ENCODE data around the gene TNS1. TPM values are rescaled to one million over a fixed set of nuclear protein-coding genes. Genes with fewer than 3 reads are reported as not detected.
A peak's percentile ranks its signal among the peaks of the same experiment; 100 is the strongest.

TNS1 gene
- total RNA-seq, 2 donors from 2014 or later = 3.3 to 4.2 TPM

DNA sequence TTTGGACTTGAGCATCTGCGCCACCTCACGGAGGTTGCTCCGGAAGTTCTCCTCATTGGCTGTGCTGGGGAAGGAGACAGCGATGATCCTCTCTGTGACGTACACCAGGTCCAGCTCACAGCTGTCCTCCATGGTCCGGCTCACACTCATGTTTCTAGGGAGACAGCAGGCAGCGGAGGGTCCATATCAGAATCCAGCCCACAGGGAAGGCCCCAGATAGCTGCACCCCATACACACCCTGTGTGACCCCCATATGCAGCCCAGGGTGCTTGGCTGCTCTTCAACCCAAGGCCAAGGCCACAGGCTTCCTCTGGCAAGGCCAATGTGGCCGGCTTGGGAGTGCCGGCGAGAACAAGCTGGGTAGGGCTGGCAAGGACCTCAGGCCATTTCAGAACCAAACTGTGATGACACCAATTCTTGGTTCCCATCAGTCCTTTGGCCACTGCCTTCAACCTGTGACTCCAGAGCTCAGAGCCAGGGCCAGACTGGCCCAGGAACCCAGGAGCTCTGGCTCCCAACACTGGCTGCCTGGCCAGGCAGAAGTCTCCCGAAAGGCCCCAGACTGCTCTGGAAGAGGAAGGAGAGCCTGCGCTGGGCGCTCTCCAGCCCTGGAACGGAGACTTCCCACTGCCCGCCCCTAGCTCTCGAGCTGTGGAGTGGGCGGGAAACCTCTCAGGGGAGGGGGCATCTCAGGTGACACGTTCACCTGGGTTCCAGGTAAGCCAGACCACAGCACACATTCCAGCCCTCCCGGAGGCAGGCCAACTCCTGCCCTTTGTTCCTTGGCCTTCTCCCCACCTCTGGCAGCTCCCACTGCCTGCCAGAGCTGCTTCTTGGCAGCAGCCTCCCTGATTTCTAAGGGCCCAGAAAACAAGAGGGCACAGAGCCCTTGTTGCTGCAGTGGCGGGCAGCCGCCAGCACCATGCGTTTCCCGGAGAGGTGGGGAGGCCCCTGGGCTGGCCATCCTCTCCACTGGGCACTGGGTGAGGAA lies 104.7 kb downstream of the TNS1 start:
- WGBS, 2 experiments (ENCODE audit: insufficient coverage in 1 of 2, insufficient read length in 1 of 2) = 90 to 93% methylated on average over 12 to 23 of the region's 23 CpGs
- no peak overlapping the region for H3K27ac Mint-ChIP-seq

DNA sequence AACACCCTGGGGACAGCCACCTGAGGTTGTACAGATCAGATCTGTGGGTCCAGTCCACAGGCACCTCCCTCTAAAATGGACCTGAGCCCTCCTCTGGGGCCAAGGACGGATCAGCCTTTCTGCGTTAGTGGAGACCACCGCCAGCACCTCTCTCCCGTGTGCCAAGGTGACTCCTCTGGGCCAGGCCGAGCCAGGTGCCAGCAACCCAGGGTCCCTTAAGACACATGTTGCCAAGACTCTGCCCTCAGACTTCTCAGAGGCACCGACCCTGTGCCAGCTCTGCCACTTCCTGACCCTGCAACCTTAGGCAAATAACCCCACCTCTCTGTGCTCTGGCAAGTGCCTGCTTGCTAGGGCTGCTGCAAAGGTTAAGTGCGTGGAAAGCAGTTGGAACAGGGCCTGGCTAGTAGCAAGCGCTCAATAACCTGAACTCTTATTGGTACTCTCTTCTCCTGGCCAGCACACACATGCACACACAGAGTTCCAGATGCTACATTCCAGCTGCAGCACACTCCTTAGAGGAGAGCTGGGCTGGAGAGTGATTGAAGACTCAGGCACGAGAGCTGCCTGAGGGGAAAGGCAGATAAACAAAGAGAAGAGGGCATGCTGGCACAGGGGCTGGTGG lies 105.6 kb downstream of the TNS1 start:
- H3K36me3 Mint-ChIP-seq (ENCODE audit: low read depth) = no peaks in the 10 kb centered on the region
- no peak overlapping the region for H3K27ac ChIP-seq (ENCODE audit: low read depth, low read length)
- H3K4me1 Mint-ChIP-seq = peaks cover 9% of the 10 kb centered on the region
- no peak overlapping the region for H3K4me3 Mint-ChIP-seq
- no peaks in the 10 kb centered on the region for H3K27me3 Mint-ChIP-seq (ENCODE audit: insufficient read depth)
- H3K27me3 ChIP-seq (ENCODE audit: control insufficient read depth, insufficient read depth, low read length, poor library complexity, severe bottlenecking) = no peaks in the 10 kb centered on the region
- DNase-seq = no peak
- H3K9me3 Mint-ChIP-seq = no peaks in the 10 kb centered on the region
- no peak for TF ChIP-seq CTCF (conservative IDR thresholded peaks at IDR 0.05)
- H3K9ac ChIP-seq (ENCODE audit: extremely low read depth, low read length, poor library complexity, severe bottlenecking) = no peak overlapping the region
- H3K4me3 ChIP-seq (ENCODE audit: low read length) = no peak overlapping the region
- H3K4me1 ChIP-seq (ENCODE audit: control insufficient read depth, insufficient read depth, low read length) = peaks cover 3% of the 10 kb centered on the region
- no peaks in the 10 kb centered on the region for H3K9me3 ChIP-seq (ENCODE audit: control insufficient read depth, low read length)
- H3K36me3 ChIP-seq (ENCODE audit: control insufficient read depth, insufficient read depth, low read length) = no peaks in the 10 kb centered on the region
- H3K27ac Mint-ChIP-seq = no peak overlapping the region
- WGBS, 2 experiments (ENCODE audit: insufficient coverage in 1 of 2, insufficient read length in 1 of 2) = 92 to 98% methylated on average over 7 to 9 of the region's 9 CpGs

More for the DNA sequence above, 104.7 kb downstream of the TNS1 start:
- Mint-ChIP-seq H3K4me1 (peaks cover 15% of the 10 kb centered on the region), H3K27me3 (ENCODE audit: insufficient read depth) (no peaks in the 10 kb centered on the region), H3K9me3 (no peaks in the 10 kb centered on the region), H3K36me3 (ENCODE audit: low read depth) (no peaks in the 10 kb centered on the region), H3K4me3 (no peak overlapping the region)
- Histone ChIP-seq H3K27ac (ENCODE audit: low read depth, low read length) (no peak overlapping the region), H3K9me3 (ENCODE audit: control insufficient read depth, low read length) (no peaks in the 10 kb centered on the region), H3K36me3 (ENCODE audit: control insufficient read depth, insufficient read depth, low read length) (no peaks in the 10 kb centered on the region), H3K27me3 (ENCODE audit: control insufficient read depth, insufficient read depth, low read length, poor library complexity, severe bottlenecking) (no peaks in the 10 kb centered on the region), H3K4me3 (ENCODE audit: low read length) (no peak overlapping the region), H3K4me1 (ENCODE audit: control insufficient read depth, insufficient read depth, low read length) (peaks cover 3% of the 10 kb centered on the region), H3K9ac (ENCODE audit: extremely low read depth, low read length, poor library complexity, severe bottlenecking) (no peak overlapping the region)
- DNase-seq = peak; percentile 61
- no peak for TF ChIP-seq CTCF (conservative IDR thresholded peaks at IDR 0.05)

DNA sequence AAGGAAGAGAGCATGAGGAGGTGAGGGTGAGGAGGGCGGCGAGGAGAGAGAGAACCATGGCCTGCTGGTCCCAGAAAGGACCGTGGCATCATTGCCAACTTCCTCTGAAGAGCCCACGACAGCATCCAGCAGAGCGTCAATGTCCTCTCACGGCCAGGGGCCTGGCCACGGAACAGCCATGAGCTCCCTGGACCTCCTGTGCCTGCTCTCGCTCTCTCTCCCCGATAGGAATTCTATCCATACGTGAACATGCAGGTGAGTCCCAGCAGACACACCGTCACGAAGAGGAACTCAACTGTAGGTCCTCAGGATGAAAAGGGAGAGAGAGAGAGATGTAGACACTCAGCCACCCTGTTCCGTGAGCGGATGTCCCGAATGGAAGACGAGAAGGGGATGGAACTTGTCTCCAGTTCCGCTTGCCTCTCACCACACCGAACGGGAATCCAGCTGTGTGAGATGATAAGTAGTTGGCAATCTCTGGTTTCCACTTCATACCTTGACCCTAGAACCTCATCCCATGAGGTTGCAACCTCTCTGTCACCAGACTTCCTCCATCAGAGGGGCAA lies 107.6 kb downstream of the TNS1 start:
- H3K9me3 ChIP-seq (ENCODE audit: control insufficient read depth, low read length) = no peaks in the 10 kb centered on the region
- no peak for TF ChIP-seq CTCF (conservative IDR thresholded peaks at IDR 0.05)
- no peaks in the 10 kb centered on the region for H3K36me3 ChIP-seq (ENCODE audit: control insufficient read depth, insufficient read depth, low read length)
- no peak overlapping the region for H3K4me3 ChIP-seq (ENCODE audit: low read length)
- Mint-ChIP-seq H3K9me3 (no peaks in the 10 kb centered on the region), H3K4me1 (peaks cover 6% of the 10 kb centered on the region), H3K4me3 (no peak overlapping the region), H3K27ac (no peak overlapping the region), H3K36me3 (ENCODE audit: low read depth) (no peaks in the 10 kb centered on the region), H3K27me3 (ENCODE audit: insufficient read depth) (no peaks in the 10 kb centered on the region)
- H3K27me3 ChIP-seq (ENCODE audit: control insufficient read depth, insufficient read depth, low read length, poor library complexity, severe bottlenecking) = no peaks in the 10 kb centered on the region
- WGBS, 2 experiments (ENCODE audit: insufficient coverage in 1 of 2, insufficient read length in 1 of 2) = 93 to 95% methylated on average over 16 to 19 of the region's 19 CpGs
- no peak for DNase-seq
- H3K4me1 ChIP-seq (ENCODE audit: control insufficient read depth, insufficient read depth, low read length) = no peaks in the 10 kb centered on the region
- H3K27ac ChIP-seq (ENCODE audit: low read depth, low read length) = no peak overlapping the region
- no peak overlapping the region for H3K9ac ChIP-seq (ENCODE audit: extremely low read depth, low read length, poor library complexity, severe bottlenecking)
